ENCODE results near the gene WDR27.

The WDR27 gene

DNA sequence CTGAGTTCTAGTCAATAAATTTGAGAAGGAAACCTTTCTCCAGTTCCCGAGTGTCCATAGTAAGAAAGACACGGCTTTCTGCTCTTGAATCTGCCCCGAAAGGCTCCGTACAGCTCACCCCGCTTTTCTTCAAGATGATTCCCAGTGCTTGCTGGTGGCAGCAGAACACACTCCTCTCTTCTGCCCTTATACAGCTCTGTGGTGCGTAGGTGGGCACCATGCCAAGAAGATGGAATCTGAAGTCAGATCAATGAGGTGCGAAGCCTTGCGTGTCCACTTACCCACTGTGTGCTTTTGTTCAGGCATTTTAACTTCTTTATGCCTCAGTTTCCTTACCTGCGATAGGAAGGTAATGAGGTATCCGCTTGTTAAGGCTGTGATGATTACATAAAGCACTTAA, 142.2 kb downstream of the WDR27 start:
- Histone ChIP-seq H3K27ac (ENCODE audit: low read depth, low read length) (no peak overlapping the region), H3K9ac (ENCODE audit: low read depth in 1 of 2, low read length in 2 of 2) (no peak overlapping the region), H3K36me3 (ENCODE audit: control insufficient read depth in 1 of 2, insufficient read depth in 2 of 2, low read length in 2 of 2) (no peaks in the 10 kb centered on the region), H3K4me3 (ENCODE audit: low read depth in 1 of 2, low read length in 2 of 2) (no peak overlapping the region), H3K27me3 (ENCODE audit: control insufficient read depth in 1 of 2, insufficient read depth in 2 of 2, low read length in 2 of 2) (no peaks in the 10 kb centered on the region), H3K9me3 (ENCODE audit: control insufficient read depth in 1 of 2, low read length in 2 of 2) (no peaks in the 10 kb centered on the region), H3K4me1 (ENCODE audit: control insufficient read depth in 1 of 2, insufficient read depth in 2 of 2, low read length in 2 of 2) (no peaks in the 10 kb centered on the region)

- Histone ChIP-seq H3K27me3 (ENCODE audit: control insufficient read depth in 1 of 2, insufficient read depth in 2 of 2, low read length in 2 of 2) (no peaks in the 10 kb centered on the region), H3K9ac (ENCODE audit: low read depth in 1 of 2, low read length in 2 of 2) (no peak overlapping the region), H3K4me1 (ENCODE audit: control insufficient read depth in 1 of 2, insufficient read depth in 2 of 2, low read length in 2 of 2) (no peaks in the 10 kb centered on the region), H3K36me3 (ENCODE audit: control insufficient read depth in 1 of 2, insufficient read depth in 2 of 2, low read length in 2 of 2) (no peaks in the 10 kb centered on the region), H3K4me3 (ENCODE audit: low read depth in 1 of 2, low read length in 2 of 2) (no peak overlapping the region), H3K9me3 (ENCODE audit: control insufficient read depth in 1 of 2, low read length in 2 of 2) (no peaks in the 10 kb centered on the region), H3K27ac (ENCODE audit: low read depth, low read length) (no peak overlapping the region)
Measured at GRCh38 chr6:169558774-169559441, 142.9 kb downstream of the WDR27 start.

GRCh38 chr6:169558378-169558773, 143.5 kb downstream of the WDR27 start:
- no peaks in the 10 kb centered on the region for H3K4me1 ChIP-seq (ENCODE audit: control insufficient read depth in 1 of 2, insufficient read depth in 2 of 2, low read length in 2 of 2)
- no peaks in the 10 kb centered on the region for H3K27me3 ChIP-seq (ENCODE audit: control insufficient read depth in 1 of 2, insufficient read depth in 2 of 2, low read length in 2 of 2)
- no peak overlapping the region for H3K9ac ChIP-seq (ENCODE audit: low read depth in 1 of 2, low read length in 2 of 2)
- H3K9me3 ChIP-seq (ENCODE audit: control insufficient read depth in 1 of 2, low read length in 2 of 2), result no peaks in the 10 kb centered on the region
- no peaks in the 10 kb centered on the region for H3K36me3 ChIP-seq (ENCODE audit: control insufficient read depth in 1 of 2, insufficient read depth in 2 of 2, low read length in 2 of 2)
- H3K27ac ChIP-seq (ENCODE audit: low read depth, low read length), result no peak overlapping the region
- H3K4me3 ChIP-seq (ENCODE audit: low read depth in 1 of 2, low read length in 2 of 2), result no peak overlapping the region

- no peaks in the 10 kb centered on the region for H3K27me3 ChIP-seq (ENCODE audit: control insufficient read depth in 1 of 2, insufficient read depth in 2 of 2, low read length in 2 of 2)
- no peak overlapping the region for H3K4me3 ChIP-seq (ENCODE audit: low read depth in 1 of 2, low read length in 2 of 2)
- no peaks in the 10 kb centered on the region for H3K36me3 ChIP-seq (ENCODE audit: control insufficient read depth in 1 of 2, insufficient read depth in 2 of 2, low read length in 2 of 2)
- H3K27ac ChIP-seq (ENCODE audit: low read depth, low read length), result no peak overlapping the region
- H3K9me3 ChIP-seq (ENCODE audit: control insufficient read depth in 1 of 2, low read length in 2 of 2), result no peaks in the 10 kb centered on the region
- no peaks in the 10 kb centered on the region for H3K4me1 ChIP-seq (ENCODE audit: control insufficient read depth in 1 of 2, insufficient read depth in 2 of 2, low read length in 2 of 2)
- no peak overlapping the region for H3K9ac ChIP-seq (ENCODE audit: low read depth in 1 of 2, low read length in 2 of 2)
Measured at GRCh38 chr6:169557887-169558286, 143.9 kb downstream of the WDR27 start.

DNA sequence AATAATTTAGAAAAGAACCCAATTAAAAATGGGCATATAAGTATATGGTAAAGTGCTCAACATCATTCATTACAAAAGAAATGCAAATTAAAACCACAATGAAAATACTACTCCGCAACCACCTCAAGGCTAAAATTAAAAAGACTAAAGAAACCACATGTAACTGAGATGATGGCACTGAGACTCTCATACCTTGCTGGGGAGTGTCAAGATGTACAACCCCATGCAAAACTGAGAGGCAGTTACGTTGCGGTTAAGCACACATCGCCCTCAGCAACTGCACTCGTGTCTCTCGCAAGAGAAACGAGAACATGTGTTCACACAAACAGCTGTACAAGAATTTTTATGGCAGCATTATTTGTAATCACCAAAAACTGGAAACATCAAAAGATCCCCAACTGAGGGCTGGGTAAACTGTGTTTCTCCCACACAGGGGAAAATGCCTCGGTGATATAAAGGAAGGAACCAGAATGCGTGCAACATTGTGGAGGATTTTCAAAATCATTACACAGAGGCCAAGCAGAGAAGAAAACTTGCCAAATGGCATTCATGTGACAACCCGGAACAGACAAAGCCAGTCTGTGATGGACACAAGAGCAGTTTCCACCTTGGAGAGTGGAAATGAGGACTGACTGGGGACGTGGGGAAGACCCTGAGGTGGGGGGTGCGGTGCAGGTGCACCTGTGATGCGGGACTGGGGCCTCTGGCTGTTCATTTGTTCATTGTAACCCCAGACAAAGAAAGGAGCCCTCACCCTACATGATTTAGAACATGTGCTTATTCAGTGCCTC, 144.9 kb downstream of the WDR27 start:
- H3K4me1 ChIP-seq (ENCODE audit: control insufficient read depth in 1 of 2, insufficient read depth in 2 of 2, low read length in 2 of 2), result no peaks in the 10 kb centered on the region
- H3K27me3 ChIP-seq (ENCODE audit: control insufficient read depth in 1 of 2, insufficient read depth in 2 of 2, low read length in 2 of 2), result no peaks in the 10 kb centered on the region
- no peak overlapping the region for H3K4me3 ChIP-seq (ENCODE audit: low read depth in 1 of 2, low read length in 2 of 2)
- no peak overlapping the region for H3K27ac ChIP-seq (ENCODE audit: low read depth, low read length)
- no peak overlapping the region for H3K9ac ChIP-seq (ENCODE audit: low read depth in 1 of 2, low read length in 2 of 2)
- no peaks in the 10 kb centered on the region for H3K9me3 ChIP-seq (ENCODE audit: control insufficient read depth in 1 of 2, low read length in 2 of 2)
- H3K36me3 ChIP-seq (ENCODE audit: control insufficient read depth in 1 of 2, insufficient read depth in 2 of 2, low read length in 2 of 2), result no peaks in the 10 kb centered on the region

DNA sequence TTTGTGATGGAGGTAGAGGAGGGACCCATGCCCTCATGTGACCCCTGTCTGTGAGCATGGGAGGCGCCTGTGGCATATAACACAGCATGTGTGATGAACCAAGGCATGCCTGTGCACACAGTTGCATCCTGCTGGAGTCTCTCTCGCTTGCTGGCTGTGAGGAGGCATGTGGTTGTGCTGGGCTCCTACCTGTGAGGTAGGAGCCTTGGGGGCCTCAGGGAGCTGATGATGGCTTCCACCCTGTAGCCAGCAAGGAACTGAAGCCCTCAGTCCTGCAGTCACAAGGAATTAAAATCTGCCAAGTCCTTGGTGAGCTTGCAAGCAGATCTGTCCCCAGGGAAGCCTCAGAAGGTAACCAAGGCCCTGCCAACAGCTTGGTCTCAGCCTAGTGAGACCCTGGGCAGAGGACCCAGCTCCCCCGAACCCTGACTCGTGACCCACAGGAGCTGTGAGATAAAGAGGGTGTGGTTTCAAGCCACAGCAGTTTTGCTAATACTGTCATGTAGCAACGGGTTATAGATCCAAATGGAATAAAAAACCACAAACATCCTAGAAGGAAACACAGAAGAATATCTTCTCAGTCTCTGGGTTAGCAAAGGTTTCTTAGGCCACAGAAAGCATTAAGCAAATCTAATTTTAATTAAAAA, 145.7 kb downstream of the WDR27 start:
- Histone ChIP-seq H3K4me1 (ENCODE audit: control insufficient read depth in 1 of 2, insufficient read depth in 2 of 2, low read length in 2 of 2) (no peaks in the 10 kb centered on the region), H3K9me3 (ENCODE audit: control insufficient read depth in 1 of 2, low read length in 2 of 2) (no peaks in the 10 kb centered on the region), H3K4me3 (ENCODE audit: low read depth in 1 of 2, low read length in 2 of 2) (no peak overlapping the region), H3K27me3 (ENCODE audit: control insufficient read depth in 1 of 2, insufficient read depth in 2 of 2, low read length in 2 of 2) (no peaks in the 10 kb centered on the region), H3K27ac (ENCODE audit: low read depth, low read length) (no peak overlapping the region), H3K9ac (ENCODE audit: low read depth in 1 of 2, low read length in 2 of 2) (no peak overlapping the region), H3K36me3 (ENCODE audit: control insufficient read depth in 1 of 2, insufficient read depth in 2 of 2, low read length in 2 of 2) (no peaks in the 10 kb centered on the region)

GRCh38 chr6:169545982-169546381, 155.8 kb downstream of the WDR27 start:
- no peak overlapping the region for H3K9ac ChIP-seq (ENCODE audit: low read depth in 1 of 2, low read length in 2 of 2)
- no peaks in the 10 kb centered on the region for H3K4me1 ChIP-seq (ENCODE audit: control insufficient read depth in 1 of 2, insufficient read depth in 2 of 2, low read length in 2 of 2)
- no peaks in the 10 kb centered on the region for H3K36me3 ChIP-seq (ENCODE audit: control insufficient read depth in 1 of 2, insufficient read depth in 2 of 2, low read length in 2 of 2)
- no peak overlapping the region for H3K4me3 ChIP-seq (ENCODE audit: low read depth in 1 of 2, low read length in 2 of 2)
- no peaks in the 10 kb centered on the region for H3K27me3 ChIP-seq (ENCODE audit: control insufficient read depth in 1 of 2, insufficient read depth in 2 of 2, low read length in 2 of 2)
- peaks cover 0 to 3% of the 10 kb centered on the region in 2 donors for H3K9me3 ChIP-seq (ENCODE audit: control insufficient read depth in 1 of 2, low read length in 2 of 2)
- H3K27ac ChIP-seq (ENCODE audit: low read depth, low read length), result no peak overlapping the region

- Histone ChIP-seq H3K27ac (ENCODE audit: low read depth, low read length) (no peak overlapping the region), H3K27me3 (ENCODE audit: control insufficient read depth in 1 of 2, insufficient read depth in 2 of 2, low read length in 2 of 2) (no peaks in the 10 kb centered on the region), H3K9me3 (ENCODE audit: control insufficient read depth in 1 of 2, low read length in 2 of 2) (peaks cover 0 to 3% of the 10 kb centered on the region in 2 donors), H3K4me3 (ENCODE audit: low read depth in 1 of 2, low read length in 2 of 2) (no peak overlapping the region), H3K36me3 (ENCODE audit: control insufficient read depth in 1 of 2, insufficient read depth in 2 of 2, low read length in 2 of 2) (no peaks in the 10 kb centered on the region), H3K9ac (ENCODE audit: low read depth in 1 of 2, low read length in 2 of 2) (no peak overlapping the region), H3K4me1 (ENCODE audit: control insufficient read depth in 1 of 2, insufficient read depth in 2 of 2, low read length in 2 of 2) (no peaks in the 10 kb centered on the region)
Measured at GRCh38 chr6:169543704-169544103, 158.1 kb downstream of the WDR27 start.

DNA sequence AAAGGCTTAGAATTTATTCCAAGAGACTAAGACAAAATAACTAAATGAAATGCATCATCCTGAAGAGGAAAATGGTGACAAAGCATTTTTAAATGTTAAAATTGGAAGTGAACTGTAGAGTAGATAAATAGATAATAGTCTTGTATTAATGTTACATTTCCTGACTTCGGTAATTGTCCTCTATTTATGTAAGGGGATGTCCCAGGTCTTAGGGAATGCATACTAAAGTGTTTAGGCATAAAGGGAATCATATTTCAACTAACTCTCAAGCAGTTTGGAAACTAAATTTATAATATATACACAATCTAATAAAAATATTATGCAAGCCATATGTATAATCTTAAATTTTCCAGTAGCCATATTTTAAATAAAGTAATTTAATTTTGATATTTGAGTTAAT, 159.3 kb downstream of the WDR27 start:
- no peaks in the 10 kb centered on the region for H3K36me3 ChIP-seq (ENCODE audit: control insufficient read depth in 1 of 2, insufficient read depth in 2 of 2, low read length in 2 of 2)
- no peaks in the 10 kb centered on the region for H3K4me1 ChIP-seq (ENCODE audit: control insufficient read depth in 1 of 2, insufficient read depth in 2 of 2, low read length in 2 of 2)
- no peaks in the 10 kb centered on the region for H3K27me3 ChIP-seq (ENCODE audit: control insufficient read depth in 1 of 2, insufficient read depth in 2 of 2, low read length in 2 of 2)
- H3K4me3 ChIP-seq (ENCODE audit: low read depth in 1 of 2, low read length in 2 of 2), result no peak overlapping the region
- no peak overlapping the region for H3K9ac ChIP-seq (ENCODE audit: low read depth in 1 of 2, low read length in 2 of 2)
- H3K9me3 ChIP-seq (ENCODE audit: control insufficient read depth in 1 of 2, low read length in 2 of 2), result peaks cover 0 to under 1% of the 10 kb centered on the region in 2 donors
- no peak overlapping the region for H3K27ac ChIP-seq (ENCODE audit: low read depth, low read length)

DNA sequence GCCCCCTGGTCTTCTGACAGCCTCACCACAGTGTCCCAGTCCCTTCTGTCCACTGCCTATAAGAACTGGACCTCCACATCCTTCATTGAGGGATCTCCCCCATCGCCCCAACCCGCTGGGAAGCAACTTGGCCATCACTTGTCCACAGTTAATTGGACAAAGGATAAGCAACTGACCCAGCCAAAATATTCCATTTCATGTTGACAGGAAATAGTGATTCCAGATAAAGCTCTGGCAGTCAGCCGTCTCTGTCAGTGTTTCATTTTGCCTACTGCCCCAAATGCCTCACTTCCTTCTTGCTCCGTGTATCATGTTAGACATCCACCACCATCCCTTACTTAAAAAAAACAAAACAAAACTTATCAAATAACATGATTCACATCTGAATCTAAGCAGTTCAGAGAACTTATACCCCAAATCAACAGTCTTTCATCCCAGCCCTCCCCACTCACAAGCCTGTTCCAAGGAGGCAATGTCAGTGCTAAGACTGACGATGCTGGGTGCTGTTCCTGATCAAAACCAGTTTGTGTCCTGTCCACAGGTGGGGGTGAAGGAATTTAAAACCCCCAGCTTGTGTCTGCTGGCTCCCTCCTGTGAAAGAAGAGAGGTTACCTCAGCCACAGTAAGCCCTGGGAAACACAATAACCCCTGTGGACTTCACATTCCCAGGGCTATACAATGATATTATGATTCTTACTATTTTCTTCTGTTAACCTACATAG, 162.5 kb downstream of the WDR27 start:
- H3K36me3 ChIP-seq (ENCODE audit: control insufficient read depth in 1 of 2, insufficient read depth in 2 of 2, low read length in 2 of 2), result no peaks in the 10 kb centered on the region
- H3K4me1 ChIP-seq (ENCODE audit: control insufficient read depth in 1 of 2, insufficient read depth in 2 of 2, low read length in 2 of 2), result no peaks in the 10 kb centered on the region
- H3K27ac ChIP-seq (ENCODE audit: low read depth, low read length), result no peak overlapping the region
- H3K4me3 ChIP-seq (ENCODE audit: low read depth in 1 of 2, low read length in 2 of 2), result no peak overlapping the region
- no peak overlapping the region for H3K9ac ChIP-seq (ENCODE audit: low read depth in 1 of 2, low read length in 2 of 2)
- H3K27me3 ChIP-seq (ENCODE audit: control insufficient read depth in 1 of 2, insufficient read depth in 2 of 2, low read length in 2 of 2), result no peaks in the 10 kb centered on the region
- H3K9me3 ChIP-seq (ENCODE audit: control insufficient read depth in 1 of 2, low read length in 2 of 2), result peaks cover 5 to 7% of the 10 kb centered on the region in 2 donors
